ENCODE results near the gene CRB3. TPM values are rescaled to one million over a fixed set of nuclear protein-coding genes. Genes with fewer than 3 reads are reported as not detected.

CRB3 gene
- total and polyA plus RNA-seq, 9 of the 15 experiments (the other 6 are each of a cell fraction or from before 2014, with no cell fraction given) = 0.49 TPM; not detected in 8

DNA sequence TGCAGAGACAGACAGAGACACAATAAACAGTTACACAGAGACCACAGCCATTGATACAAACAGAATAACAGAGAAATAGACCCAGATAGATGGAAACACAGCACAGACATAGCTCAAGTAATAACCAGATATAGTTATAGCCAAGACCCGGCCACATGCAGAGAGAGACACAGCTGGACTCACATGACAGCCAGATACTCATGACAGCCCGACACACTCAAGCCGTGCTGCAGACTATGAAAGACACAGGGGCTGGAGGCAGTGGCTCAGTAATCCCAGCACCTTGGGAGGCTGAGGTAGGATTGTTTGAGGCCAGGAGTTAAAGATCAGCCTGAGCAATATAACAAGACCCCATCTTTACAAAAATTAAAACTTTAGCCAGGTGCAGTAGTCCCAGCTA is 19.2 kb downstream of the CRB3 start (continued):
- TF ChIP-seq, protein P1, sequence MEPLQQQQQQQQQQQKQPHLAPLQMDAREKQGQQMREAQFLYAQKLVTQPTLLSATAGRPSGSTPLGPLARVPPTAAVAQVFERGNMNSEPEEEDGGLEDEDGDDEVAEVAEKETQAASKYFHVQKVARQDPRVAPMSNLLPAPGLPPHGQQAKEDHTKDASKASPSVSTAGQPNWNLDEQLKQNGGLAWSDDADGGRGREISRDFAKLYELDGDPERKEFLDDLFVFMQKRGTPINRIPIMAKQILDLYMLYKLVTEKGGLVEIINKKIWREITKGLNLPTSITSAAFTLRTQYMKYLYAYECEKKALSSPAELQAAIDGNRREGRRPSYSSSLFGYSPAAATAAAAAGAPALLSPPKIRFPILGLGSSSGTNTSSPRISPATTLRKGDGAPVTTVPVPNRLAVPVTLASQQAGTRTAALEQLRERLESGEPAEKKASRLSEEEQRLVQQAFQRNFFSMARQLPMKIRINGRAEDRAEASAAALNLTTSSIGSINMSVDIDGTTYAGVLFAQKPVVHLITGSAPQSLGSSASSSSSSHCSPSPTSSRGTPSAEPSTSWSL (CRISPR knock-in tag; IDR thresholded peaks at IDR 0.05; ENCODE audit: borderline replicate concordance) = no peak
- TF ChIP-seq, protein P2, sequence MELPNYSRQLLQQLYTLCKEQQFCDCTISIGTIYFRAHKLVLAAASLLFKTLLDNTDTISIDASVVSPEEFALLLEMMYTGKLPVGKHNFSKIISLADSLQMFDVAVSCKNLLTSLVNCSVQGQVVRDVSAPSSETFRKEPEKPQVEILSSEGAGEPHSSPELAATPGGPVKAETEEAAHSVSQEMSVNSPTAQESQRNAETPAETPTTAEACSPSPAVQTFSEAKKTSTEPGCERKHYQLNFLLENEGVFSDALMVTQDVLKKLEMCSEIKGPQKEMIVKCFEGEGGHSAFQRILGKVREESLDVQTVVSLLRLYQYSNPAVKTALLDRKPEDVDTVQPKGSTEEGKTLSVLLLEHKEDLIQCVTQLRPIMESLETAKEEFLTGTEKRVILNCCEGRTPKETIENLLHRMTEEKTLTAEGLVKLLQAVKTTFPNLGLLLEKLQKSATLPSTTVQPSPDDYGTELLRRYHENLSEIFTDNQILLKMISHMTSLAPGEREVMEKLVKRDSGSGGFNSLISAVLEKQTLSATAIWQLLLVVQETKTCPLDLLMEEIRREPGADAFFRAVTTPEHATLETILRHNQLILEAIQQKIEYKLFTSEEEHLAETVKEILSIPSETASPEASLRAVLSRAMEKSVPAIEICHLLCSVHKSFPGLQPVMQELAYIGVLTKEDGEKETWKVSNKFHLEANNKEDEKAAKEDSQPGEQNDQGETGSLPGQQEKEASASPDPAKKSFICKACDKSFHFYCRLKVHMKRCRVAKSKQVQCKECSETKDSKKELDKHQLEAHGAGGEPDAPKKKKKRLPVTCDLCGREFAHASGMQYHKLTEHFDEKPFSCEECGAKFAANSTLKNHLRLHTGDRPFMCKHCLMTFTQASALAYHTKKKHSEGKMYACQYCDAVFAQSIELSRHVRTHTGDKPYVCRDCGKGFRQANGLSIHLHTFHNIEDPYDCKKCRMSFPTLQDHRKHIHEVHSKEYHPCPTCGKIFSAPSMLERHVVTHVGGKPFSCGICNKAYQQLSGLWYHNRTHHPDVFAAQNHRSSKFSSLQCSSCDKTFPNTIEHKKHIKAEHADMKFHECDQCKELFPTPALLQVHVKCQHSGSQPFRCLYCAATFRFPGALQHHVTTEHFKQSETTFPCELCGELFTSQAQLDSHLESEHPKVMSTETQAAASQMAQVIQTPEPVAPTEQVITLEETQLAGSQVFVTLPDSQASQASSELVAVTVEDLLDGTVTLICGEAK (IDR thresholded peaks at IDR 0.05) = no peak
- TF ChIP-seq, protein P2 (CRISPR knock-in tag; IDR thresholded peaks at IDR 0.05) = no peak
- TF ChIP-seq MXD1 (CRISPR knock-in tag; IDR thresholded peaks at IDR 0.05; ENCODE audit: borderline replicate concordance, poor library complexity, severe bottlenecking) (no peak), ZBTB1 (CRISPR knock-in tag; IDR thresholded peaks at IDR 0.05; ENCODE audit: borderline replicate concordance, low read depth) (no peak)
- TF ChIP-seq, protein P3, sequence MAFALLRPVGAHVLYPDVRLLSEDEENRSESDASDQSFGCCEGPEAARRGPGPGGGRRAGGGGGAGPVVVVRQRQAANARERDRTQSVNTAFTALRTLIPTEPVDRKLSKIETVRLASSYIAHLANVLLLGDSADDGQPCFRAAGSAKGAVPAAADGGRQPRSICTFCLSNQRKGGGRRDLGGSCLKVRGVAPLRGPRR (CRISPR knock-in tag; IDR thresholded peaks at IDR 0.05) = no peak

All from K562 (cell line).